PC-9 (cell line): ENCODE results near the gene MAPKAPK2.

Source experiments
- CTCF ChIP-seq: fragments of 200-600 bp; sonication (generic); conservative IDR thresholded peaks from 2 replicates; pipeline ENCODE4 v1.6.1; 2017; ENCODE audit warnings: mixed run types, antibody characterized with exemption, mild to moderate bottlenecking, moderate library complexity
- EZH2 ChIP-seq: fragments of 200-600 bp; sonication (generic); IDR thresholded peaks from 2 replicates; pipeline ENCODE4 v1.8.0; 2017; ENCODE audit warnings: antibody characterized with exemption, low read depth

DNA sequence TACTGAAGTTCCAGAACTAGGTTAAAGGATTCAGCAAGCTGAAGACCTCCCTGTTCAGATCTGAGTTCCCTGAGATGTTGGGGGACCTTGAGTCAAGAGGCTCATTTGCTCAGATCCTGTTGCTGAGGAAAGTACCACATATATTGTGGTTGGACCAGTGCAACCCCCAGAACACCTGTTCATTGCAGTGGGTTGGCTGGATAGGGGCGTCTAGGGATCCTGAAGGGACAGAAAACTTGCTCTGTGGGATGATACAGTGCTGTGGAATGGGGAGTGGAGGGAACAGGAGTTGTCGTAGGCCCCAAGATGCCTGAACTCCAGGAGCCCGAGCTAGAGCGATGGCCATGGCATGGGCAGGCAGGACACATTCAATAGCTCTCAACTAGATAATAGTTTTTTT, 24.6 kb upstream of the MAPKAPK2 start:
- TF ChIP-seq CTCF = no peak
- no peak for TF ChIP-seq EZH2
